ENCODE data around the gene FN3K. TPM values are rescaled to one million over a fixed set of nuclear protein-coding genes. Genes with fewer than 3 reads are reported as not detected.

FN3K gene
- total and polyA plus RNA-seq, 2 of the 13 experiments (the other 11 are each of a cell fraction or from before 2014, with no cell fraction given) = 3.5 to 12.2 TPM

GRCh38 chr17:82791532-82791931 is 56.1 kb downstream of the FN3K start:
- no peak for DNase-seq (ENCODE audit: low spot score)
- Histone ChIP-seq H3K79me2 (ENCODE audit: insufficient read depth, low read length) (peaks cover 2% of the 10 kb centered on the region), H3K36me3 (replicated peaks in 1 of 2; ENCODE audit: control insufficient read depth in 1 of 2, insufficient read depth in 2 of 2, low read length in 2 of 2) (peaks cover 5 to 22% of the 10 kb centered on the region in 2 experiments; a peak in 3 of 5 replicates), H3K4me3 (replicated peaks in 1 of 3; ENCODE audit: insufficient read depth in 1 of 3, low read depth in 2 of 3, low read length in 3 of 3) (no peak overlapping the region), H4K20me1 (ENCODE audit: insufficient read depth, low read length) (no peaks in the 10 kb centered on the region), H3K4me1 (ENCODE audit: insufficient read depth, low read length) (no peaks in the 10 kb centered on the region), H3K9ac (ENCODE audit: insufficient read depth, low read depth, low read length) (no peak overlapping the region), H2AFZ (ENCODE audit: low read length) (no peak overlapping the region), H3K4me2 (ENCODE audit: low read depth, low read length) (no peak overlapping the region), H3K27ac (ENCODE audit: extremely low read length, insufficient read depth, low read length) (no peak overlapping the region), H3K27me3 (ENCODE audit: control insufficient read depth in 1 of 2, insufficient read depth in 2 of 2, low read length in 2 of 2) (no peaks in the 10 kb centered on the region), H3K9me3 (ENCODE audit: low read length) (no peaks in the 10 kb centered on the region)
- TF ChIP-seq ZFP91 (CRISPR knock-in tag; IDR thresholded peaks at IDR 0.05; ENCODE audit: borderline replicate concordance) = no peak
- no peak for TF ChIP-seq ZNF530 (CRISPR knock-in tag; IDR thresholded peaks at IDR 0.05; ENCODE audit: low read depth)
- TF ChIP-seq CREB1 (IDR thresholded peaks at IDR 0.05) = 0 out of 2 replicates have a peak, but pooled peaks have one; percentile 12
- no peak for TF ChIP-seq CREB1 (CRISPR knock-in tag; IDR thresholded peaks at IDR 0.05)
- no peak for TF ChIP-seq RARA (CRISPR knock-in tag; IDR thresholded peaks at IDR 0.05)
- no peak for TF ChIP-seq YY1 (IDR thresholded peaks at IDR 0.05; ENCODE audit: insufficient read depth, insufficient replicate concordance, low read depth, low read length)
- no peak for TF ChIP-seq ZNF160 (CRISPR knock-in tag; IDR thresholded peaks at IDR 0.05)
- no peak for TF ChIP-seq SMAD1 (CRISPR knock-in tag; IDR thresholded peaks at IDR 0.05; ENCODE audit: borderline replicate concordance, low read depth)
- TF ChIP-seq ZBTB8A (CRISPR knock-in tag; IDR thresholded peaks at IDR 0.05; ENCODE audit: borderline replicate concordance, low read depth) = no peak
- ChIA-PET POLR2A (interaction anchor here (0.6 kb wide), 1 partner anchor 1755 kb away, joined by 4 read pairs; no protein-coding TSS in a partner anchor), CTCF (ENCODE audit: low intra/inter-chr PET ratio, low total read pairs) (no interaction called here)
- in situ Hi-C loops (cut with HindIII; ENCODE audit: extremely low pct_ligation_motif_present, low pct_unique_long_range_greater_than_20kb) (no loop called here), intact Hi-C loops (cut with micrococcal nuclease; ENCODE audit: unreplicated experiment) (no loop called here)
- no TSS peak for BruUV-seq (replicated peaks)
- 96% methylated on average over 12 of the region's 12 CpGs for WGBS (ENCODE audit: low lambda C conversion rate)
- ATAC-seq = no peak
- no peak for FAIRE-seq
